ENCODE results near the gene DIRAS3.
"Not testable (repeated sequence)": the region's sequence is repeated elsewhere in the genome, so short reads cannot be mapped to it uniquely, and the experiment has no call there.

DIRAS3 gene, protein sequence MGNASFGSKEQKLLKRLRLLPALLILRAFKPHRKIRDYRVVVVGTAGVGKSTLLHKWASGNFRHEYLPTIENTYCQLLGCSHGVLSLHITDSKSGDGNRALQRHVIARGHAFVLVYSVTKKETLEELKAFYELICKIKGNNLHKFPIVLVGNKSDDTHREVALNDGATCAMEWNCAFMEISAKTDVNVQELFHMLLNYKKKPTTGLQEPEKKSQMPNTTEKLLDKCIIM
- total RNA-seq = 0 to 0.07 reads per million in 2 donors

DNA sequence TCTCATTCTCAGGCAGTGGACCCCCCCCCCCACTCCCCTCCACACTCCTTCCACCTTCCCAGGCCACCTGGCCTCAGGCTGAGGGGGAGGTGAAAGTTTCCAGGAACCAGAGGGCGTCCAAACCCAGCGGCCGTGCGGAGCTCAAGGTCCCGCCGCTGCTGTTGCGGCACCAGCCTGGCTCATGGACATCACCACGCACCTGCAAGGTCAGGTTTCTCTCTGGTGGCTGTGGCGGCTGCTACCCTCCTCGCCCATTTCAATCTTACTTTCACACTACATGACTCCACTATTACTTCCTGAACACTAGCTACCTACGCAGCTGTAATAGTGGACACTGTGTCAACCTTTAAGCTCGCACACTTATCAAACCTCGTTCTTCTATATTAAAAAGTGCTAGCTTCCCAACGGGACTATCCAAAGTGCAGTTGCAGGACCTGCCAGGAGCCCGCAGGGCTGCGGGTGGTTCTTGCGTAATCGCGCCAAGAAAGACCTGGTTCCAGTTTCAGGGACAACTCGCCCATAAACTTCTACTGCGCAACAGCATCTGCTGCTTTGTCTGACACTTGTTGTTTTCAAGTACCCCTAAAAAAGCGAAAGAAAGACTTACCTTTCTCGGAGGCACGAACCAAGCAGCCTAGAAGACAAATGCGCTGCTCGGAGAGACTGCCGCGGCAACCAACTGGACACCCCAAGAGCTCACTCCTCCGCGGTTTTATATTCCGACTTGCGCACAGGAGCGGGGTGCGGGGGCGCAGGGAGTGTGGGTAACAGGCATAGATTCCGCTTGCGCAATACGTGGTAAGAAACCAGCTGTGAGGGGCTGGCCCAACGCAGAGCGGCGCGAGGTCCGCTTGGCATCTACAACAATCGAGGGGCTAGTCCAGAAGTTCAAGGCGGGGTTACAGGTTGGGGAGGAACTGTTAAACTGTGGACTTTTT is at the start of gene DIRAS3:
TSS of gene DIRAS3 (minus strand) at position 687 of the 938 bp plus-strand sequence. CDS start 3,330 bp downstream, outside the sequence.
- no peak for DNase-seq

DNA sequence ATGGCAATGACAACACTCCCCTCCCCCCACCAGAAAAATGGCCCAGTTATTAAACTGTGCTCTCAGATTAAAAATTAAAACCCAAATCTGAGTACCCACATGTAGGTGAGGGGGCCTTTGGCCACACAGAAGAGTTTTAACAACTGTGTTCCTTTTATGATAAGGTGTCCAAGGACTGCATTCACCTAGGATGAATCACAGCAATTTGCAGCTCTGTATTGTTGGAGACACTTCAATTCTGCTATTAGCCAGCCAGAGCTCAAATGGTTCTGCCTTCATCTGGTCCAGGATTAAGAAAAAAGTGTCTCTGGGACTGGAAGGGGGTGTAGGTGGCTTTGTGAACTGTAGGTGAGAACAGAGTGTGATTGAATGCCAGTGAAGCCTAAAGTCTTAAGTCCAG is 43.3 kb upstream of the DIRAS3 start:
- DNase-seq = no peak

- DNase-seq = no peak
These were observed 36.8 kb upstream of the DIRAS3 start for GRCh38 chr1:68087184-68087583.

DNA sequence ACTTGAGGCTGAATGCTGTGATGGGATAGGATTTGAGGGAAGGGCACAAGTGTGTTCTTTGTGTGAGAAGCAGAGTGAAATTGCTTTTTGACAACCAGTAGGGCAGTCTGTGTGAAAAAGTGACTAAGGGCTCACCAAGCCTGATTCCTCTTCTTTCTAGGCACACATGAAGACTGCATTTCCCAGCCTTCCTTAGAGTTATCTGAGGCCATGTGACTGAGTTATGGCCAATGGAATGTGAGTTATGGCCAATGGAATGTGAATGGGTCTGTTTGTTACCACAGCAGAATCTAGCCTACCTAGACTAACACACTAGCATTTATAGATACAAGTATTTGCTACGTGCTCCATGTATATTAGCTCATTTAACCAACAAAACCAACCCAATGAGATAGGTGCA is 35.3 kb upstream of the DIRAS3 start:
- DNase-seq = no peak

- DNase-seq = no peak
These were observed 33.3 kb upstream of the DIRAS3 start for GRCh38 chr1:68083686-68084085.

GRCh38 chr1:68081775-68082283 is 31.4 kb upstream of the DIRAS3 start:
- no peak for DNase-seq

- DNase-seq = no peak
These were observed 28.2 kb upstream of the DIRAS3 start for GRCh38 chr1:68078647-68079046.

DNA sequence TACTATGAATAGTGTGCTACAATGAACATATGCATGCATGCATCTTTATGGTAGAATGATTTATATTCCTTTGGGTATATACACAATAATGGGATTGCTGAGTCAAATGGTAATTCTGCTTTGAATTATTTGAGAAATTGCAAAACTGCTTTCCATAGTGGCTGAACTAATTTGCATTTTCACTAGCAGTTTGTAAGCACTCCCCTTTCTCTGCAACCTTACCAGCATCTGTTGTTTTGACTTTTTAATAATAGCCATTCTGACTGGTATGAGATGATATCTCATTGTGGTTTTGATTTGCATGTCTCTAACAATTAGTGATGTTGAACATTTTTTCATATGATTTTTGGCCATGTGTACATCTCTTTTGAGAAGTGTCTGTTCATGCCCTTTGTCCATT is 24.0 kb upstream of the DIRAS3 start:
- no peak for DNase-seq

DNA sequence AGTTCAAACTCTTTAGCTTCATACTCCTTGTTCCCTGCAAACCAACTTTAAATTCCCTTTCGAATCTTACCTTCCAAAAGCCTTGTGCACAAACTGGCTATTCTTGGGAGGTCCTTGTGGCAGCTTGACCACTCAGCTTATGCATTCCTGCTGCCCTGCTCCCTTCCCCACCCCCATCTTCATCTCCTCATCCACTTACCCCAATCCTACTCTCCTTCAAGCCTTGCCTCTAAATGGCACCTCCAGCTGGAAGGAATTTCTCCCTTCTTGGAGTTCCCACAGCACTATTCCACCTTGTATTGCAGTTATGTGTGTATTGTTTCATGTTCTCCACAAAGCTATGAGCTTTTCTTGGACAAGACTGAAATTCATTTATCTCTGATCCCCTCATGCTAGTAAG is 15.3 kb upstream of the DIRAS3 start:
- DNase-seq = no peak

DNA sequence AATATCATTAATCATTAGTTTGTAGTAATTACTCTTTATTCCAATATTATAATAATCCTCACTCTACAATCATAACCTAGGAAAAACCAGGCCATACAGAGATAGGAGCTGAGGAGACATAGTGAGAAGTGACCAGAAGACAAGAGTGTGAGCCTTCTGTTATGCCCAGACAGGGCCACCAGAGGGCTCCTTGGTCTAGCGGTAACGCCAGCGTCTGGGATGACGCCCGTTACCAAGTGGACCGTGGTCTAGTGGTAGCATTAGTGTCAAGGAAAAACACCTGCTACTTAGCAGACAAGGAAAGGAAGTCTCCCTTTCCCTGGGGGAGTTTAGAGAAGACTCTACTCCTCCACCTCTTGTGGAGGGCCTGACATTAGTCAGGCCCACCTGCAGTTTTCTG is 7.6 kb upstream of the DIRAS3 start:
- not testable (repeated sequence) for DNase-seq

DNA sequence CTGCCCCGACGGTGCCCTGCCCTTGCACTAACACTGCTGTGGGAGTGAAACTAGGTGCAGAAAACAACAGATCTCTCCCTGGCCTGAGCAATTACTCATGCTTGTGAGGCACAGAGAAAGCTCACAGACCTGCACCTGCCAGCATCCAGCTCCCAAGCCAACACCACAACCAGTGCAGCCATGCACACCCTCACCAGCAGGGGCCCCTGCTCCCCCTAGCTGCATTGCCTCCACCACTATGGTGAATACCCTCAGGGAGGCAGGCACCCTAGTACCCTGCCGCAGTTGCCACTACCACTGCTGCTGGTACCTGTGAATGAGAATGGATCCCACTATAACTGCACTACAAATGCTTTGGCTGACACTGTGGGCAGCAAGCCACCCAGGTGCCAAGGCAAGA is 7.1 kb upstream of the DIRAS3 start:
- no peak for DNase-seq

GRCh38 chr1:68057050-68057449 is 6.6 kb upstream of the DIRAS3 start:
- DNase-seq = no peak

DNA sequence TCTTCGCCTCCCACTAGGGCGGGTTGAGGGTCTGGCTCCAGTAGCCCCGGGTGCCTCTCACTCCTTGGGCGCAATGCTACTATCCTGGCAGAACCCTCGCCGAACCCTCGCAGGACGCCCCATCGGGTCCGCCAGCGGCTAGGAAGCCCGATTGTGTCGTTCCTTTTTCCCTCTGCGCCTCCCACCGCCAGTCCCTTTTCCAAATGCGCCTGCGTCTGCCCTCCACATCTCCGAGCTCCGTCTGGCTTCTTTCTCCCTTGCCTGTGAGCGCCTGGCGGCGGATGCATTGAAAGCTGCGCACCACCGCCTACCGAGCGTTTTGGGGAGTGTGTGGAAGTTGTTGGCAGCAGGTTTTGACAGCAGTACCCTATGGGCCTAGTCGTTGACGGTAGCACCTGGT is 1.0 kb upstream of the DIRAS3 start:
- DNase-seq = no peak

DNA sequence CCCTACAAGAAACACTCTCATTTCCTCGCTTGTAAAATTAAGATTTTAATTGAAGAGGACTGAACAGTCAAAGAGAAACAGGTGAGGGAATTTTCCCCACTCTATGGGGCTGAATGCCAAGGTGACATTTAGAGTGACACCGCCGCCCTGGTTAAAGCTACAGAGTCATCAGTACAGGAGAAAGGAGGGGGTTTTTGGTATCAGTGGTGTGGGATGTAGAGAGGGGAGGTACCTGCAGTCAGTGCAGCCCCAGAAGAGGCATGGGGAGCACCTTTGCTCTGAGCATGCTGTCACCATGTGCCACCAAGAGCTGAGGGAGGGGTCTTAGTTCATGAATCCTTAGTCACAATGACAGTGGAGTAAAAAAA is 2.8 kb downstream of the DIRAS3 start:
- DNase-seq = no peak

DNA sequence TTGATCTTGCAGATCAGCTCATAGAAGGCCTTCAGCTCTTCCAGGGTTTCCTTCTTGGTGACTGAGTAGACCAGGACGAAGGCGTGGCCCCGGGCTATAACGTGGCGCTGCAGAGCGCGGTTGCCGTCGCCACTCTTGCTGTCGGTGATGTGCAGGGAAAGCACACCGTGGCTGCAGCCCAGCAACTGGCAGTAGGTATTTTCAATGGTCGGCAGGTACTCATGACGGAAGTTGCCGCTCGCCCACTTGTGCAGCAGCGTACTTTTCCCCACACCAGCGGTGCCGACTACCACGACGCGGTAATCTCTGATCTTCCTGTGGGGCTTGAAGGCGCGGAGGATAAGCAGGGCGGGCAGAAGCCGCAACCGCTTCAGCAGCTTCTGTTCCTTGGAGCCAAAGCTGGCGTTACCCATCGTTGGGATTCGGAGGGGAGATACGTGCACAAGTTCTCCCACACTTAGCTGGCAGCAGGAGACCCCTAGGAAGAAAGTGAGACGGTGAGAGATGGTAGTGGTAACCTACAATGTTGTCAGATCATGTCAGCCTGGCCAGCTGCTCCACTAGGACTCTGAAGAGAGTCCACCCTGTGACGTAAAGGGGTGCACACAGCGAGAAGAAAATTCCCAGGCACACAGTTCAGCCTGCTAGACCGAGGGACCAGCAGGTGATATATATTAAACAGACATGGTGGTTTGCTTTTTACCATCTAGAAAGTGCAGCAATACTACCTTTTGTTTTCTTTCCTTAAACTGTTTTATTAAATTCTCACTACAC is 3.4 kb downstream of the DIRAS3 start:
- DNase-seq = no peak

GRCh38 chr1:68046423-68046822 is 4.0 kb downstream of the DIRAS3 start:
- no peak for DNase-seq

DNA sequence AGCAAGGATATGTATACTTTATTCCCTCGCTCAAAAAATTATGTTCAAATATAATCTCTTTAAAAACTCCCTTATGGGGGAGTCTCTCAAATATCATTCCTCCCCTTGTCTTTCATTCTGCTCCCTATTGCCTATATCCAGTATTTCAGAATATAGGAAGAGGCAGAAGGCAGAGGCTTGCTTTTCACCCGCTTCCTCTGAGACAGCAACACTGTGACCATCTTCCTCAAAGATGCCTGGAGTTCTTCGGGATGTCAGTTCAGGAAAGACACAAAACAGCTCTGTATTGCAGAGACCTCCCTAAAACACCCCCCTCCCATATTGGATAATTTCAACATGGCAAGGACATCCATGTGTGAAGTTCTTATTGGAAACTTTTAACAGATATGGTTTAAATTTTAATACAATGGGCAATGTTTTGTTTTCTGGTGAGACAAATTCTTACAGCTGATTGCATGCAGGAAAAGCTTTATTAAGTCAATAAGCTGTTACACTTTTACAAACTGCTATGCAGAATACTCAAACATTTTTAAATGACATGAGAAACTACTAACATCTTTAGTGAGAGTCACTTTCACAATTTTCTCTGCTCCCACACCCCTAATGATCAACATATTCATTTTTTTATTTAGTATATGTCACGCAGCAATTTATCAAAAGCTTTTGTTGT is 4.8 kb downstream of the DIRAS3 start:
- no peak for DNase-seq

DNA sequence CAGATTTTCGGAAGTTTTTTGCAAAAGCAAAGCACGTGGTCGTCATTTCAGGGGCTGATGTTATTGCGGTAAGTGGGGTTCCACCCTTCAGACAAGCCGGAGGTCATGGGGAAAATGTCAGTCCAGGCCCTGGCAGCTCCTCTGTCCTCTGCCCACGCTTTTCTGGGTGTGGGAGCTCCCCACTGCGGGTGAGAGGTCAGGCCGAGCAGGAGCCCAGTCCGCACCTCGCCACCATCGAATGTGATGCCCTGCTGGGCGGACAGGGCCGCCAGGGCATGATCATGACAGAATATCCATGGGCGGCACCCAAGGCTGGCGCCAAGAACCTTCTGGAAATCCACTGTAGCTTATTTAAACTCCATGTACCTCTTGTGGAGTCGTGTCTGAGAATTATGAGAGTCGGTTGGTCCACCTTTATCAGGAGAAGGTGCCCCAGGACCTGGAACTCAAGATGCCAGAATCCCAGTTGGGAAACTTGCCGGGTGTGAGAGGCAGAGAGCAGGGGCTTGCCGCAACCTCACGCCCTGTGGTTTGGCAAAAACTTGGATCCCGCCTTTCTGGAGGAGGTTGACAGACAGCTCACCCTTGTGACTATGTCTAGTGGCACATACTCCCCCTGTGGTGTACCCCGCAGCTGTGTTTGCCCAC is 6.9 kb downstream of the DIRAS3 start:
- DNase-seq = no peak

- no peak for DNase-seq
These were observed 13.5 kb downstream of the DIRAS3 start for GRCh38 chr1:68036946-68037345.

DNA sequence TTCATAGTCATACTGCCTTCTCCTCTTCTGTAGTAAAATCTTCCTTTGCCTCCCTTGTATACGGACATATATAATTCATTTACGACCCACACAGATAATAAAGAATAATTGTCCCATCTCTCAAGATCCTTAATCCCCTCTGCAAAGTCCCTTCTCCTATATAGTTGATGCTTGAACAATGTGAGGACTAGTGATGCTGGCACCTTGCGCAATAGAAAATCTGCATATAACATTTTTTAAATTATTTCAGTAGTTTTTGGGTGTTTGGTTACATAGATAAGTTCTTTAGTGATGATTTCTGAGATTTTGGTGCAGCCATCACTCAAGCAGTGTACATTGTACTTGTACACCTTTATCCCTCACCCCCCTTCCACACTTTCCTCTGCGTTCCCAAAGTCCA is 21.0 kb downstream of the DIRAS3 start:
- no peak for DNase-seq

GRCh38 chr1:68028566-68028965 is 21.9 kb downstream of the DIRAS3 start:
- DNase-seq = no peak
